Right hindlimb (tissue), 1 donor: ENCODE results near the gene SUSD6.
"Not testable (repeated sequence)": the region's sequence is repeated elsewhere in the genome, so short reads cannot be mapped to it uniquely, and the experiment has no call there.

Experiments used
- DNase-seq: peaks from one replicate; pipeline ENCODE4 v3.0.0-alpha.2; 2018

Gene SUSD6

GRCh38 chr14:69715725-69716477, 104.5 kb downstream of the SUSD6 start:
- DNase-seq, result peak; percentile 86

DNA sequence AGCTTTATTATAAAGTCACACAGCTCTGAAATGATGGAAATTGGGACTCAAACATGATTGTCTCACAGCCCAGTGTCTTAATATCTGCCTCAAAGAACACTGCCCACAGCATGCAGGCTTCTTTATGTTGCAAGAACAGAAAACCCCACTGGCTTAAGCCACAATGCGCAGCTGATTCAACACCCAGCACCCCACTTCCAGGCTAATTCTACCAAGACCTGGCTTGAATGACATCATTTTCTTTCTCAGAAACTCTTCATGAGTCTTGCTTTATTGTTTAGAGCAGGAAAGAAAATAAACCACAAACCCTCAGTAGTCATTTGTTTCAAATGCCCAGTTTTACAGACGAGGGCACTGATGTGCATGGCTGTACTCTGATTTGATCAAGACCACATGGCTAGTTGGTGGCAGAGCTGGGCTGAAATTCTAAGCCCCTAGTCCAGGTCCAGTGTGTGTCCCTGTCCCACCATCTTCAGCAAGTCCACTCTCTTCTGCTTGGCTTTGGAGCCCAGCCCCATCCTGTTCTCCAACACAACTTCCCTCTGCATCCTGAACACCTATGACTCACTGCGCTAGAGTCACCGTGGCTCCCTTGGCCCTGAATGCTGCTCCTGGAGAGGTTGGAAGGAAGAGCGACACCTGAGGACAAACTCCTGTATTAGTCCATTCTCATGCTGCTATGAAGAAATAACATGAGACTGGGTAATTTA, 105.2 kb downstream of the SUSD6 start:
- no peak for DNase-seq

- DNase-seq, result not testable (repeated sequence)
These were observed 107.2 kb downstream of the SUSD6 start for GRCh38 chr14:69718614-69719013.

DNA sequence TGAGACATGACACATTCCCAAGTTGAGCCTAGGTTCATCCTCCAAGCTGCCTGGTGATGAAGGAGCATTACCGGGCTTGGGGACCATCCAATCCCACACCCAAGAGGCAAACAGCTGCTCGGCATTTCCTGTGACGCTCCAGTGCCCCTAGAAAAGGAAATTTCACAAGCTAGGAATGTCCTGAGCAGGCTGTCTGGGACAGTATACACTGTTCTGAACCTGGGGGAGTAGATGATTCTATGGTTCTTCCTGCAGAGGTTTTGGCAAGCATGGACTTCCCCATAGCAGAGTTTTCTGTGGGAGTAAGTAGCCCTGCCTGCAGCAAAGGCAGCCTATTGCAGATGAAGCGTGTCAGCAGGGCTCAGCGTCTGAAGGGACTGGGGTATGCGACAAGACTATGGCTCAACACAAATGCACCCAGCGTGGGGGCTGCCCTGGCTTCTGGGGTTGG, 108.1 kb downstream of the SUSD6 start:
- DNase-seq, result peak; percentile 64

- DNase-seq, result no peak
These were observed 109.5 kb downstream of the SUSD6 start for GRCh38 chr14:69720912-69721311.

DNA sequence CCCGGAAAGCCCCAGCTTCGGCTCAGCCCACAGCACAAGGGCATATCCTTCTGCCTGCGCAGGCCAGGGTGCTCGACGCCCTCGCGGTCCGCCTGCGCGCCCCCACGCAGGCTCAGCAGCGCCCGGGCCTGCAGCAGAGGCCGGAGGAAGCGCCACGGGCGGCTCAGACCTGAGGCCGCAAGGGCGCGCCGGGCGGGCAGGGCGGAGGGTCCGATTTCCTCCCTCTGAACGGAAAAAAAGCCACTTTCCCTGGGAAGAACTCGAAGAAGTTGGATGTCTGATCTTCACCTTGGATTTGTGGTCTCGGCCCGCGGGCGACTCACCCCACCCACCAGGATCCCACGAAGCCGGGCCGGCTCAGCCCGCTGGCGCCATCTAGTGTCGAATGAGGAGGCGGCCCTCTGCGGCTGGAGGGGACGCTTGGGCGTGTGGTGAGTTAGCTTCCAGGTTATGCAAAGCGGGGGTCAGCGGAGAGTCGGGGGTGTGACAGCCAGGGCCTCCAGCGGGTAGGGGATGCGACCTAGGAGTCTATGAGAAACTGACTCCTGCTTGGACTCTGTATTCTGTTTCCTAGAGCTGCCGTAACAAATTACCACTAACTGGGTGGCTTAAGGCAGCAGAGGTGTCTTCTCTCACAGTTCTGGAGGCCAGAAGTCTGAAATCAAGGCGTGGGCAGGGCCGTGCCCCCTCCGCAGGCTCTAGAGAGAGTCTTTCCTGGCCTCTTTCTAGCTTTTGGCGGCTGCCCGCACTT, 115.5 kb downstream of the SUSD6 start:
- DNase-seq, result peak; percentile 87

GRCh38 chr14:69727860-69728259, 116.5 kb downstream of the SUSD6 start:
- no peak for DNase-seq

- DNase-seq, result not testable (repeated sequence)
These were observed 120.7 kb downstream of the SUSD6 start for GRCh38 chr14:69731919-69732598.

GRCh38 chr14:69736405-69736804, 125.0 kb downstream of the SUSD6 start:
- DNase-seq, result not testable (repeated sequence)

DNA sequence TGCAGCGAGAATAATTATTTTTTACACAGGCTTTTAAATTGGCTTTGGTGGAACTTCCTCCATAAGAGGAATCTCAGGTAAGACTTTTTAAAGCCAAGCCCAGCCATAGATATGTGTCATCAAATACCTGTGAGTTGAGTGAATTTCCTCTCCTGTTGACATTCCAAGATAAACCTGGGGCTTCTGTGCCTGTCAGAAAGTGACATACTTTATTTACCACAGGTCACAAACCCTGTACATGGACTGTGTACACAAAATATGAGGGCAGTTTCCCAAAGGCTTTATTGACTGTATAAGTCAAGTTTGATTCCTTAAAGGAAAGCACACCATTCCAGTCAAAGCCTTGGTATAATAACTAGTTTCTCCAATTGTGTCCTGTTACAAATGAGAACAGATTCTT, 129.7 kb downstream of the SUSD6 start:
- DNase-seq, result no peak

DNA sequence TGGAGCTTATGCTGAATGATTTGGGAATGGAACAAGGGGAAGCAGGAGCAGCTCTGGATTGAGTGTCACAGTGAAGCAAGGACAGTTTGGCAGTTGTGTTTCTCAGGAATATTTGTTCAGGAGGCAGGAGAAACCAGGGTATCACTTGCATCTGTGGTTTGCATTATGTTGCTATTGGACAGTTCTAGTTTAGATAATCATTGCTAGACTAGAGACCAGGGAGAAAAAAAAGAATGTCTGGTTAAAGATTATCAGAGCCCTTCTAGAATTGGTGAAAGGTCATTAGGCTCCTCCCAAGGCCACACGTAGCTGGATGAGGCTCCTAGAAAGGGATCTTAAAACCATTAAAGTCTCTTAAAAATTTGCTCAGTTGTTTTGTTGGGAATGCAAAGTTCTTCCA, 138.6 kb downstream of the SUSD6 start:
- no peak for DNase-seq

DNA sequence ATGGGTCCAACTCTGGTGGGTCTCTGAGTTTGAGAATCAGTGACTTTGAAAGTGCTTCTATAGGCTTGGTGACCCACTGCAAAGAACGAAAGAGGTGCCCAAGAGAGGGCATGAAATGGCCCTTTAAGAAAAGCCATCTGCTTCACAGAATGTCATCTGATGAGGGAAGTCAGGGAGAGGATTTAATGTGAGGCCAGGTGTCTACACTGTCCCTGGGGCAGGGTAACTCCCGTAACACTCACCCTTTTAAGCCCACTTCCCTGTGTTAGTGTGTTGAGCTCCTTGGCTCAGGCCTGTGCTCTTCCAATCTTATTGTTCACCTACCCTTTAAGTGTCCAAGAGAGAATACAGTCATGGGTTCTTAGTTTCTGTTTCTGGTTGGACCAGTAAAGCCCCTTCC, 139.1 kb downstream of the SUSD6 start:
- DNase-seq, result no peak

DNA sequence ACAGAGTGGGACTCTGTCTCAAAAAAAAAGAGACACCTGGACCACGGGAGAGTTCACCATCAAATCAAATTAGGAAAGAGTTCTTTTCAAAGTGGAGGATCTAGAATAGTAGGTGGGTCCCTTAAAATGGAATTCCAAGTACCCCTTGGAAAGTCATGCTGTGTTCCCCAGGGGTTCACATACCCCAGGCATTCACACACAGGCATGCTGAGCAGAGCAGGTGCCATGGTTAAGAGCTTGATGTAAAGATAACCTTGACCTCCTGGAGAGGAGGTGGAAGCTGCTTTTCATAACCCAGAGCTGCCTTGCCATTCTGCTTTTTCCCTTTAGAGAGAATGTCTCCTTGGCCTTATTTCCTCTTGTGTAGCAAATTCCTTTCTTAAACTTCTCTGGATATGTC, 141.4 kb downstream of the SUSD6 start:
- no peak for DNase-seq

DNA sequence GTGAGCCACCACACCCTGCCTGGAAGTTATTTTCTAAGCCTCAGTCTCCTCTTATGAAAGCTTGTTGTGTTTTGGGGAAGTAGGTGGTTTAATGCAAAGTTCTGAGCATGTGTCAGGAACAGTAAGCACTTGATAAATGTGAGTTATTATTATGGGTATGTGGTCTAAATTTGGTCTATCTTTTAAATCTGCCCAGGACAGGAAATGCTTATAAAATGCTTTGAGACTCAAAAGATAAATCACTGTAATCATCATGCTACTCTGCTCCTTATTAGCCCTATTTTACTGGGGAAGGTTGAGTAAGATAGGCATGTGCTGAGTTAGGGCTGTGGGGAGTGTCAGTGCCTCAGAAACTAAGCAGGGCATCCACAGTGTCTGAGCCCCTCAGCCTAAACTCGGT, 142.5 kb downstream of the SUSD6 start:
- DNase-seq, result no peak

DNA sequence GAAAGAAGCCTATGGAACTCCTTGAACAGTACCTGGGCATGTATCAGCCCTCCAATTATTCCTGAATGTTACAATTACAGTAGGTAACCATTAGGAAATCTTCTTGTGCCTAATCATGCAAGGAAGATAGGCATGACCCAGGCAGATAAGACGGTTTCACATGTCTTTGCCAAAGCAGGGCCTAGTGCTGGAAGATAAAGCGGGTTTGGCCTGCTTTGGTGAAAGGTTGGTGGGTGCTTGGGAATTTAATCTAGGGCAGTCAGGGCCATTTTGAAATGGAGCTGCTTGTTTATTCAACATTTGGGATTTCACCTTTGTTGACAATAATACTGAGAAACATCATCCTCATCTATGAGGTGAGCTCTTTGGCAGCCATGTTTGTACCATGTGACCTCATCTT, 143.1 kb downstream of the SUSD6 start:
- DNase-seq, result no peak

- DNase-seq, result no peak
These were observed 143.9 kb downstream of the SUSD6 start for GRCh38 chr14:69755296-69755695.

GRCh38 chr14:69755784-69756183, 144.4 kb downstream of the SUSD6 start:
- no peak for DNase-seq

DNA sequence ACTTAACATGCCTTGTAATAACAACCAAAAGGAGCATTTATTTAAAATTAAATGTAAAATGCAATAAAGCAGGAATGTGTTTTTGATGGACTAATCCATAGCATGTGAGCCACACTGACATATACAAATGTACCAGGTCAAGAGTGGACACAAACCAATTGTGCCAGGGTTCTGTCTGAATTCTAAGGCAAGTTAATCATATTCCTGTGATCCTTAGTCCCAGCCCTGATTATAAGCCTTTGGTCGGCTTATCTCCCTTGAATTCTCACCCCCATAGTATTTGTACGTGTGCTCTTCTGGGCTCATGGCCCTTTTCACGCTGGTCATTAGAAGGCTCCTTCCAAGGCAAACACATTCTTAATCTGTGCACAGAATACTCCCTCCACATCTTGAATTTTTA, 144.9 kb downstream of the SUSD6 start:
- no peak for DNase-seq

DNA sequence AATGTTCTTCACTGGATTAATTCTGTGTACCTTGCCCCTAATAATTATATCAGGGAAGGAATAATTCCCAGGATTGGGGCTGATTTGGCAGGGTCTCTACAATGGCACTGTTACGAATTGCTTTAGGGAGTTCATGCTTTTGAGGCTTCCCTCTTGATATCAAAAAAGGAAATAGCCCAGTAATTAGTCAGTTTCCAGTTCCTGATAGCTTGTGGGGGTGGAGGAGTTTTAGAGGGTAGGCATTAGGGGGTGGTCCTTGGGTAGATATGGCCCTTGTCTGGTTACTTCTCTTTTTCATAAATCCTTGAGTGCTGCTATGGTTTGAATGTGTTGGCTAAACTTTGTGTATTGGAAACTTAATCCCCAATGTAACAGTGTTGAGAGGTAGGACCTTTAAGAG, 149.4 kb downstream of the SUSD6 start:
- DNase-seq, result no peak

- no peak for DNase-seq
These were observed 152.5 kb downstream of the SUSD6 start for GRCh38 chr14:69763761-69764510.
